ENCODE measurements around the gene ADCY10.

- TF ChIP-seq CTCF (IDR thresholded peaks at IDR 0.05; ENCODE audit: control extremely low read depth in 1 of 3, insufficient read depth in 1 of 3, low read depth in 1 of 3, low read length in 3 of 3) (no peak), EZH2 (IDR thresholded peaks at IDR 0.05; ENCODE audit: low read depth, low read length, severe bottlenecking) (no peak), TAF1 (IDR thresholded peaks at IDR 0.05; ENCODE audit: low read depth, low read length) (no peak)
Observed at GRCh38 chr1:167764458-167765330, 149.2 kb downstream of the ADCY10 start.
